Gastrocnemius medialis (tissue), 4 donors: ENCODE results near the gene ZNF587. TPM values are rescaled to one million over a fixed set of nuclear protein-coding genes. Genes with fewer than 3 reads are reported as not detected.
"Not testable (repeated sequence)": the region's sequence is repeated elsewhere in the genome, so short reads cannot be mapped to it uniquely, and the experiment has no call there.

Experiments
- ATAC-seq, 2 donors: fragments of 150-250 bp; one replicate each; pipeline ENCODE4 v1.9.1; 2016
- DNase-seq, 2 donors: peaks; one replicate each; pipeline ENCODE4 v3.0.0-alpha.2; 2019
- H3K27ac ChIP-seq, 4 donors: fragments of 200-600 bp; sonication (generic); 1 replicate in 1 of 4; 2 replicates in 3 of 4; pipeline ENCODE4 v1.5.1; 2016 to 2018; ENCODE audit warnings: mild to moderate bottlenecking in 2 of 4, moderate library complexity in 1 of 4
- H3K27me3 ChIP-seq, 3 donors: fragments of 200-600 bp; sonication (generic) in 2 of 3; 1 replicate in 1 of 3; 2 replicates in 2 of 3; pipeline versions ENCODE4 v1.5.1 to v1.6.0; 2016 to 2019; ENCODE audit warnings: mild to moderate bottlenecking in 1 of 3, moderate library complexity in 1 of 3
- H3K36me3 ChIP-seq, 2 donors: fragments of 200-600 bp; sonication (generic) in 1 of 2; one replicate each; pipeline ENCODE4 v1.5.1; 2017 to 2018
- H3K4me1 ChIP-seq, 2 donors: fragments of 200-600 bp; sonication (generic) in 1 of 2; one replicate each; pipeline ENCODE4 v1.5.1; 2016 to 2017; ENCODE audit warnings: mild to moderate bottlenecking in 2 of 2
- H3K4me3 ChIP-seq, 4 donors: fragments of 200-600 bp; sonication (generic) in 3 of 4; 1 replicate in 1 of 4; 2 replicates in 3 of 4; pipeline ENCODE4 v1.5.1; 2016 to 2019; ENCODE audit warnings: mild to moderate bottlenecking in 2 of 4
- H3K9me3 ChIP-seq, 3 donors: fragments of 200-600 bp; sonication (generic) in 2 of 3; 1 replicate in 1 of 3; 2 replicates in 2 of 3; pipeline ENCODE4 v1.5.1; 2016 to 2019
- POLR2A ChIP-seq, 2 donors: fragments of 450-650 bp; IDR thresholded peaks; one replicate each; pipeline ENCODE4 v1.6.1; 2017; ENCODE audit warnings: antibody characterized with exemption in 2 of 2, mild to moderate bottlenecking in 2 of 2, moderate library complexity in 2 of 2
- in situ Hi-C, 4 donors: fragments of 200-750 bp; cut with MboI; loops; one replicate each; pipeline versions ENCODE4 v1.15.0 to v1.8.0; 2017; ENCODE audit warnings: low sequenced_read_pairs in 4 of 4
- intact Hi-C: fragments of 100-400 bp; cut with DNase I; formaldehyde crosslinking; loops from one replicate; pipeline ENCODE4 v1.15.1; 2023; ENCODE audit warnings: low total_unique reads
- total RNA-seq, 4 donors: library from RNA; depleted of rRNA; stranded (reverse); fragments of >200 nt; gene quantifications; one replicate each; pipeline versions ENCODE4 v1.1.0 to v1.2.3, GENCODE V29; 2016
- TF ChIP-seq, protein P1 (sequence below), 5 experiments: fragments of 450-650 bp in 3 of 5; fragments of 200-600 bp in 2 of 5; sonication (generic) in 2 of 5; IDR thresholded peaks in 4 of 5; conservative IDR thresholded peaks in 1 of 5; 1 replicate in 4 of 5; 2 replicates in 1 of 5; pipeline ENCODE4 v1.5.1; 2016 to 2019; ENCODE audit warnings: antibody characterized with exemption in 5 of 5, mild to moderate bottlenecking in 3 of 5, moderate library complexity in 3 of 5

ZNF587 gene
- total RNA-seq, 4 donors from 2014 or later: 4.5 to 9.0 (median 5.5) TPM

DNA sequence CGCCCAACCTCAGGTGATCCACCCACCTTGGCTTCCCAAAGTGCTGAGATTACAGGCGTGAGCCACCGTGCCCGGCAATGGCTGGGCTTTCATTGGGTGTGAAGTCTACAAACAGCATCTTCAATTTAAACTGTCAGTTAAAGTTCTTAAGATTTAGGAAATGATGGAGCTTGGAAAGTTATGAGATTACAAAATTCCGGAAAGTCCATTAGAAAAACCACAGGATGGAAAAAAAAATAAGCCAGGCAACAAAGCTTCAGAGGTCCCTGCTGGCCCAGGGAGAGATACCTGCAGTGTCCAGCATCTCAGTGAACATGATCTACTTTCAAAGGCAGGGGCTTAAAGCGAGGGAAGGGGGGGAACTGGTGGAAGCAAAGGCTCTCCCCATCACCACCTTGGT, 24.1 kb upstream of the ZNF587 start:
- intact Hi-C loops: no loop called here
- peaks cover 7 to 16% of the 10 kb centered on the region in 2 donors for H3K4me1 ChIP-seq
- H3K27me3 ChIP-seq: no peaks in the 10 kb centered on the region
- ATAC-seq (no peak), DNase-seq (no peak)
- no peak overlapping the region for H3K4me3 ChIP-seq
- no peak for TF ChIP-seq POLR2A (IDR thresholded peaks at IDR 0.05)
- TF ChIP-seq, protein P1, sequence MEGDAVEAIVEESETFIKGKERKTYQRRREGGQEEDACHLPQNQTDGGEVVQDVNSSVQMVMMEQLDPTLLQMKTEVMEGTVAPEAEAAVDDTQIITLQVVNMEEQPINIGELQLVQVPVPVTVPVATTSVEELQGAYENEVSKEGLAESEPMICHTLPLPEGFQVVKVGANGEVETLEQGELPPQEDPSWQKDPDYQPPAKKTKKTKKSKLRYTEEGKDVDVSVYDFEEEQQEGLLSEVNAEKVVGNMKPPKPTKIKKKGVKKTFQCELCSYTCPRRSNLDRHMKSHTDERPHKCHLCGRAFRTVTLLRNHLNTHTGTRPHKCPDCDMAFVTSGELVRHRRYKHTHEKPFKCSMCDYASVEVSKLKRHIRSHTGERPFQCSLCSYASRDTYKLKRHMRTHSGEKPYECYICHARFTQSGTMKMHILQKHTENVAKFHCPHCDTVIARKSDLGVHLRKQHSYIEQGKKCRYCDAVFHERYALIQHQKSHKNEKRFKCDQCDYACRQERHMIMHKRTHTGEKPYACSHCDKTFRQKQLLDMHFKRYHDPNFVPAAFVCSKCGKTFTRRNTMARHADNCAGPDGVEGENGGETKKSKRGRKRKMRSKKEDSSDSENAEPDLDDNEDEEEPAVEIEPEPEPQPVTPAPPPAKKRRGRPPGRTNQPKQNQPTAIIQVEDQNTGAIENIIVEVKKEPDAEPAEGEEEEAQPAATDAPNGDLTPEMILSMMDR (IDR thresholded peaks at IDR 0.05 in 4 of 5, conservative IDR thresholded peaks at IDR 0.05 in 1 of 5): no peak
- no peak overlapping the region for H3K27ac ChIP-seq
- no peaks in the 10 kb centered on the region for H3K9me3 ChIP-seq
- H3K36me3 ChIP-seq: peaks cover 0 to 7% of the 10 kb centered on the region in 2 donors
- in situ Hi-C loops: loop anchor here in 1 of 4 donors (25.0 kb wide), 1 partner anchor 88 kb away; the partner anchor contains the start of genes ZNF671 and ZNF776

- Histone ChIP-seq H3K4me3 (no peak overlapping the region), H3K9me3 (no peaks in the 10 kb centered on the region), H3K27me3 (no peaks in the 10 kb centered on the region), H3K27ac (peak overlapping the region in 1 of 4 donors; percentile 81), H3K36me3 (peaks cover 0 to under 1% of the 10 kb centered on the region in 2 donors), H3K4me1 (peaks cover 3 to 6% of the 10 kb centered on the region in 2 donors)
- DNase-seq: no peak
- in situ Hi-C loops: loop anchor here in 1 of 4 donors (25.0 kb wide), 1 partner anchor 92 kb away; the partner anchor contains the start of genes ZNF671 and ZNF776
- intact Hi-C loops: no loop called here
- no peak for ATAC-seq
- TF ChIP-seq, protein P1 (IDR thresholded peaks at IDR 0.05 in 4 of 5, conservative IDR thresholded peaks at IDR 0.05 in 1 of 5): no peak
- TF ChIP-seq POLR2A (IDR thresholded peaks at IDR 0.05): no peak
Measured at GRCh38 chr19:57829316-57829715, 20.3 kb upstream of the ZNF587 start.

DNA sequence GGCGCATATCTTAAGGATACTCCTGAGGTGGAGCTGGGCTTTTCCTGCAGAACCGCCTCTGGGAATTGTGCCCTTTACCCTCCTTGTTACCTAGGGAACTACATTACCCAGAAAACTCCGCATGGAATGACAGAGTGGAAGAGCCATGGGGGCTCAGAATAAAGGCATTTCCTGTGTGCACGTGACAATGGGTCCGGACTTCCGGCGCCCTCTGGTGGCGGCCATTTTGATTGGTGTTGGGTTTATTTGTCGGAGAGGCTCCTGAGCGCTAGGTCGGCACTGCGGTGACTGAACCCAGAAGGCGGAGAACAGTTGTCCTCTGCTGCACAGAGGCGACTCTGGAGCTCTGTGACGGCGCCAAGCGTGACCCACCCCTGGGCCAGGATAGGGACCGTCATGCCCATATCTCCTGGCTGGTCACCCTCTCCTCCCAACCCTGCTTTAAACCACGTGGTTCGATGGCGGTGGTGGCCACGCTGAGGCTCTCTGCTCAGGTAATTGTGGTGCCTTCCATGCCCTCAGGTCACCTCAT, 19.5 kb upstream of the ZNF587 start, which contains the start of gene ZNF587B:
Gene ZNF587B (plus strand): TSS at position 229 of the 532 bp plus-strand sequence. CDS start 230 bp downstream, at position 459.
- Histone ChIP-seq H3K4me1 (peaks cover 3 to 6% of the 10 kb centered on the region in 2 donors), H3K9me3 (no peaks in the 10 kb centered on the region), H3K4me3 (peak within 1 kb of the TSS; percentile 43 to 58 (median 46)), H3K27ac (peak within 1 kb of the TSS; percentile 69 to 81 (median 77)), H3K27me3 (no peaks in the 10 kb centered on the region), H3K36me3 (no peaks in the 10 kb centered on the region)
- DNase-seq: peak; percentile 5 to 72
- peak; percentile 91 to 93 for ATAC-seq
- in situ Hi-C loops (loop anchor here in 1 of 4 donors (25.0 kb wide), 1 partner anchor 93 kb away; the partner anchor contains the start of genes ZNF671 and ZNF776), intact Hi-C loops (no loop called here)
- TF ChIP-seq, protein P1 (IDR thresholded peaks at IDR 0.05 in 4 of 5, conservative IDR thresholded peaks at IDR 0.05 in 1 of 5): peak; percentile 27 to 46 (median 42)
- no peak for TF ChIP-seq POLR2A (IDR thresholded peaks at IDR 0.05)

DNA sequence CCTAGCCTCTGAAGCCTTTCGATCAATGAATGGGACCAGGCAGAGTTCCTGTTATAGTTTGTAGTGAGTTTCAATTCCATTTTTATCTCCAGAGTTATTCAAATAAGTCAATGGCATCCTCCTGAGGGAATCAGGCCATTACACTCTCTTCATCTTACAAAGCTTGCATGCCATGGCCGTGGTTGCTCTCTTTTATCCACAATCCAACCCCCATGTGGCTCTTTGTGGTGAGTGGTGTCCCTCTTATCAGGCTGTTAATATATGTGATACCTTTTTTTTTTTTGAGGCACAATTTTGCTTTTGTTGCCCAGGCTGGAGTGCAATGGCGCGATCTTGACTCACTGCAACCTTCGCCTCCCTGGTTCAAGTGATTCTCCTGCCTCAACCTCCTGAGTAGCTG, 12.7 kb upstream of the ZNF587 start:
- in situ Hi-C loops: loop anchor here in 1 of 4 donors (25.0 kb wide), 1 partner anchor 100 kb away; the partner anchor contains the start of genes ZNF671 and ZNF776
- H3K9me3 ChIP-seq, DNase-seq, H3K27me3 ChIP-seq, H3K4me1 ChIP-seq, intact Hi-C loops, ATAC-seq, H3K27ac ChIP-seq, H3K36me3 ChIP-seq, H3K4me3 ChIP-seq: not testable (repeated sequence)

- H3K27me3 ChIP-seq, H3K9me3 ChIP-seq, H3K27ac ChIP-seq, H3K4me1 ChIP-seq, H3K4me3 ChIP-seq, DNase-seq, intact Hi-C loops: not testable (repeated sequence)
- in situ Hi-C loops: loop anchor here in 1 of 4 donors (25.0 kb wide), 1 partner anchor 101 kb away; the partner anchor contains the start of genes ZNF671 and ZNF776
- peaks cover 0 to 18% of the 10 kb centered on the region in 2 donors for H3K36me3 ChIP-seq
- ATAC-seq: peak in 1 of 2 donors; percentile 33
Measured at GRCh38 chr19:57838622-57839191, 11.0 kb upstream of the ZNF587 start.
